AG04450 (cell line): ENCODE data around the gene GJD4. TPM values are rescaled to one million over a fixed set of nuclear protein-coding genes. Genes with fewer than 3 reads are reported as not detected.

Source experiments
- CTCF ChIA-PET: fragments of 300-600, 350-600 bp; formaldehyde crosslinking; extraction: SDS; loops from one replicate; lab custom pipeline; 2022; ENCODE audit warnings: antibody characterized with exemption, inconsistent platforms; lab: Charles Lee
- POLR2A ChIA-PET: fragments of 350-600 bp; formaldehyde crosslinking; extraction: SDS; loops from one replicate; lab custom pipeline; 2021; ENCODE audit warnings: antibody characterized with exemption, inconsistent platforms; lab: Yijun Ruan, JAX
- DNase-seq: peaks from one replicate; pipeline ENCODE4 v3.0.0-alpha.2; 2011; ENCODE audit warnings: low read depth, low spot score
- H3K27ac ChIP-seq: one replicate; pipeline ENCODE4 v1.5.1; 2012; ENCODE audit warnings: low read depth, low read length, control low read depth
- H3K27me3 ChIP-seq: one replicate; pipeline ENCODE4 v1.6.0; 2012; ENCODE audit warnings: low read length; ENCODE audit not compliant: control insufficient read depth, insufficient read depth
- H3K4me3 ChIP-seq: 2 replicates; pipeline ENCODE4 v1.5.1; 2011; ENCODE audit warnings: mild to moderate bottlenecking, low read depth, low read length, control low read depth
- H3K9me3 ChIP-seq: 2 replicates; pipeline ENCODE4 v1.5.1; 2012; ENCODE audit warnings: low read length; ENCODE audit not compliant: control insufficient read depth, insufficient read depth
- CTCF ChIP-seq: IDR thresholded peaks from 2 replicates; pipeline ENCODE4 v1.5.1; 2011; ENCODE audit warnings: low read depth, low read length, control low read depth, inconsistent platforms
- polyA plus RNA-seq: library from polyadenylated mRNA; depleted of rRNA; stranded (reverse); fragments of >200 nt; gene quantifications from 2 replicates; pipeline ENCODE4 v1.2.3, GENCODE V29; 2011

GJD4 gene
- polyA plus RNA-seq, 1 experiment, result not detected

GRCh38 chr10:35639728-35640401 is 34.7 kb downstream of the GJD4 start:
- POLR2A ChIA-PET, result interaction anchor here (1.0 kb wide), 1 partner anchor 640 kb away, joined by 3 read pairs; no protein-coding TSS in a partner anchor
- no peak for DNase-seq
- peak; percentile 24 for TF ChIP-seq CTCF
- H3K27me3 ChIP-seq, result no peaks in the 10 kb centered on the region
- H3K4me3 ChIP-seq, result peak overlapping the region; percentile 72
- H3K9me3 ChIP-seq, result no peaks in the 10 kb centered on the region; the same call in 1 of the 2 replicates
- CTCF ChIA-PET, result interaction anchor here (0.9 to 9.5 kb wide), 3 partner anchors 1140 to 1243 kb away, joined by 3 to 215 read pairs (median 3); no protein-coding TSS in a partner anchor
- no peak overlapping the region for H3K27ac ChIP-seq

- TF ChIP-seq CTCF, result peak; percentile 28
- H3K27ac ChIP-seq, result no peak overlapping the region
- POLR2A ChIA-PET, result interaction anchor here (0.7 to 1.0 kb wide), 4 partner anchors 396 to 778 kb away, joined by 3 read pairs; no protein-coding TSS in a partner anchor
Observed at GRCh38 chr10:35640474-35640873, 35.3 kb downstream of the GJD4 start.

GRCh38 chr10:35640951-35641675 is 36.0 kb downstream of the GJD4 start:
- CTCF ChIA-PET, result interaction anchor here (0.6 to 9.5 kb wide), 4 partner anchors 269 to 1228 kb away, joined by 3 to 215 read pairs (median 3); no protein-coding TSS in a partner anchor
- H3K9me3 ChIP-seq, result no peaks in the 10 kb centered on the region; the same call in 1 of the 2 replicates
- H3K27ac ChIP-seq, result no peak overlapping the region
- peak overlapping the region; percentile 83 for H3K4me3 ChIP-seq
- no peak; the same call in none of the 2 replicates for TF ChIP-seq CTCF
- DNase-seq, result peak; percentile 72
- no peaks in the 10 kb centered on the region for H3K27me3 ChIP-seq
- POLR2A ChIA-PET, result interaction anchor here (0.7 to 1.0 kb wide), 5 partner anchors 395 to 1085 kb away, joined by 3 read pairs; no protein-coding TSS in a partner anchor

More at GRCh38 chr10:35640474-35640873, 35.3 kb downstream of the GJD4 start:
- peak; percentile 20 for DNase-seq
- Histone ChIP-seq H3K9me3 (no peaks in the 10 kb centered on the region; the same call in 1 of the 2 replicates), H3K4me3 (peak overlapping the region; percentile 83), H3K27me3 (no peaks in the 10 kb centered on the region)
- CTCF ChIA-PET, result interaction anchor here (0.6 to 9.5 kb wide), 4 partner anchors 270 to 1228 kb away, joined by 3 to 215 read pairs (median 3); no protein-coding TSS in a partner anchor

- CTCF ChIA-PET, result interaction anchor here (1.1 kb wide), 1 partner anchor 1227 kb away, joined by 3 read pairs; no protein-coding TSS in a partner anchor
- H3K27me3 ChIP-seq, result no peaks in the 10 kb centered on the region
- H3K9me3 ChIP-seq, result no peaks in the 10 kb centered on the region; the same call in 1 of the 2 replicates
- no peak for TF ChIP-seq CTCF
- no peak for DNase-seq
- POLR2A ChIA-PET, result no interaction called here
- H3K4me3 ChIP-seq, result peak overlapping the region; percentile 83
- no peak overlapping the region for H3K27ac ChIP-seq
Observed at GRCh38 chr10:35641676-35642034, 36.5 kb downstream of the GJD4 start.
